Neuronal stem cell (in vitro differentiated cells): Measurements from ENCODE around the gene TAL2.
A peak's percentile ranks its signal among the peaks of the same experiment; 100 is the strongest.

ENCODE experiments used
- DNase-seq: peaks from one replicate; pipeline ENCODE4 v3.0.0-alpha.2; 2013; ENCODE audit warnings: low spot score
- H2AFZ ChIP-seq: one replicate; pipeline ENCODE4 v1.6.1; 2013; ENCODE audit warnings: mild to moderate bottlenecking, low read length, inconsistent platforms
- H2AK5ac ChIP-seq: 2 replicates; pipeline ENCODE4 v1.6.1; 2013; ENCODE audit warnings: low read depth, mild to moderate bottlenecking, inconsistent platforms, low read length, moderate library complexity, mixed read lengths
- H2BK120ac ChIP-seq: 2 replicates; pipeline ENCODE4 v1.6.1; 2013; ENCODE audit warnings: low read depth, mild to moderate bottlenecking, inconsistent platforms, low read length, moderate library complexity, mixed read lengths
- H2BK12ac ChIP-seq: one replicate; pipeline ENCODE4 v1.6.1; 2013; ENCODE audit warnings: low read length, inconsistent platforms
- H2BK15ac ChIP-seq: 2 replicates; pipeline ENCODE4 v1.6.1; 2013; ENCODE audit warnings: mild to moderate bottlenecking, low read length, inconsistent platforms, mixed read lengths
- H2BK5ac ChIP-seq: one replicate; pipeline ENCODE4 v1.6.1; 2013; ENCODE audit warnings: inconsistent platforms, mild to moderate bottlenecking, low read length, moderate library complexity
- H3K14ac ChIP-seq: one replicate; pipeline ENCODE4 v1.6.1; 2013; ENCODE audit warnings: low read length, inconsistent platforms
- H3K18ac ChIP-seq: 2 replicates; pipeline ENCODE4 v1.6.1; 2013; ENCODE audit warnings: low read length, inconsistent platforms
- H3K23ac ChIP-seq: 2 replicates; pipeline ENCODE4 v1.6.1; 2013; ENCODE audit warnings: low read depth, mild to moderate bottlenecking, mixed read lengths, low read length, inconsistent platforms; ENCODE audit not compliant: poor library complexity
- H3K27ac ChIP-seq: replicated peaks from 3 replicates; pipeline ENCODE4 v1.5.1; 2013; ENCODE audit warnings: low read length, inconsistent platforms
- H3K27me3 ChIP-seq, 3 experiments: 2 replicates each; pipeline ENCODE4 v1.6.1; 2013; ENCODE audit warnings: low read length in 3 of 3, mild to moderate bottlenecking in 2 of 3, inconsistent platforms in 1 of 3, low read depth in 1 of 3, mixed read lengths in 1 of 3, moderate library complexity in 1 of 3; ENCODE audit not compliant: control insufficient read depth in 3 of 3, insufficient read depth in 3 of 3
- H3K36me3 ChIP-seq, 2 donors: replicated peaks in 1 of 2; 2 replicates each; pipeline ENCODE4 v1.6.1; 2013; ENCODE audit warnings: low read length in 2 of 2; ENCODE audit not compliant: control insufficient read depth in 2 of 2, insufficient read depth in 2 of 2
- H3K4ac ChIP-seq: 2 replicates; pipeline ENCODE4 v1.6.1; 2013; ENCODE audit warnings: inconsistent platforms, mild to moderate bottlenecking, low read length, moderate library complexity
- H3K4me1 ChIP-seq, 2 donors: 1 replicate in 1 of 2; 2 replicates in 1 of 2; pipeline ENCODE4 v1.6.1; 2013; ENCODE audit warnings: low read length in 2 of 2, low read depth in 1 of 2; ENCODE audit not compliant: control insufficient read depth in 2 of 2, insufficient read depth in 1 of 2
- H3K4me2 ChIP-seq: one replicate; pipeline ENCODE4 v1.6.1; 2013; ENCODE audit warnings: mild to moderate bottlenecking, low read length, inconsistent platforms; ENCODE audit not compliant: insufficient read depth, poor library complexity, severe bottlenecking
- H3K4me3 ChIP-seq, 2 donors: 2 replicates each; pipeline ENCODE4 v1.5.1; 2013; ENCODE audit warnings: low read length in 2 of 2, mild to moderate bottlenecking in 2 of 2, inconsistent platforms in 1 of 2, moderate library complexity in 1 of 2
- H3K79me1 ChIP-seq: one replicate; pipeline ENCODE4 v1.6.1; 2013; ENCODE audit warnings: low read depth, mild to moderate bottlenecking, inconsistent platforms, low read length, moderate library complexity
- H3K9ac ChIP-seq: one replicate; pipeline ENCODE4 v1.6.1; 2013; ENCODE audit warnings: mild to moderate bottlenecking, low read depth, low read length, inconsistent platforms; ENCODE audit not compliant: poor library complexity
- H3K9me3 ChIP-seq, 2 donors: replicated peaks in 1 of 2; 2 replicates each; pipeline versions ENCODE3 to v1.6.1; 2013; ENCODE audit warnings: low read length in 2 of 2, mild to moderate bottlenecking in 2 of 2, inconsistent platforms in 1 of 2, low read depth in 1 of 2, mixed read lengths in 1 of 2, moderate library complexity in 1 of 2; ENCODE audit not compliant: control insufficient read depth in 2 of 2, insufficient read depth in 1 of 2
- H4K8ac ChIP-seq: one replicate; pipeline ENCODE4 v1.6.1; 2013; ENCODE audit warnings: low read depth, mild to moderate bottlenecking, inconsistent platforms, low read length, moderate library complexity
- H4K91ac ChIP-seq: one replicate; pipeline ENCODE4 v1.6.1; 2013; ENCODE audit warnings: low read length, low read depth, mild to moderate bottlenecking, inconsistent platforms; ENCODE audit not compliant: poor library complexity
- WGBS, 2 donors: extraction: QIAGEN DNeasy Blood & Tissue Kit; methylation state at CpG; one replicate each; pipeline ENCODE4 v1.1.7; 2013; ENCODE audit warnings: missing lambda C conversion rate in 2 of 2, mixed read lengths in 1 of 2; ENCODE audit not compliant: insufficient read length in 2 of 2, insufficient replicate concordance in 1 of 2; ENCODE audit errors: extremely low coverage in 2 of 2; 5-methylcytosine and 5-hydroxymethylcytosine counted together

The TAL2 gene

GRCh38 chr9:105656131-105656921, 5.9 kb upstream of the TAL2 start:
- Histone ChIP-seq H3K4ac (no peak overlapping the region), H3K79me1 (no peaks in the 10 kb centered on the region), H3K27ac (no peak overlapping the region), H2BK12ac (peak overlapping the region; percentile 35), H3K4me2 (peak overlapping the region; percentile 82), H3K36me3 (no peaks in the 10 kb centered on the region), H3K9me3 (no peaks in the 10 kb centered on the region), H4K91ac (no peak overlapping the region), H2AK5ac (peak overlapping the region; percentile 25), H2BK5ac (no peak overlapping the region), H4K8ac (no peak overlapping the region), H3K9ac (peak overlapping the region; percentile 79), H2AFZ (peak overlapping the region; percentile 100), H2BK15ac (peak overlapping the region; percentile 61), H3K23ac (peak overlapping the region; percentile 82), H3K27me3 (peaks cover 0 to 19% (median 11%) of the 10 kb centered on the region in 3 experiments), H3K4me3 (peak overlapping the region; percentile 62 to 75), H2BK120ac (no peak overlapping the region), H3K14ac (peak overlapping the region; percentile 51), H3K4me1 (peaks cover 10 to 13% of the 10 kb centered on the region in 2 donors), H3K18ac (peak overlapping the region; percentile 98)
- DNase-seq, result no peak
- no CpG with 5 or more reads among the region's 75 CpGs for WGBS, 2 donors

- peaks cover 0 to 2% of the 10 kb centered on the region in 2 donors for H3K9me3 ChIP-seq
- no peak overlapping the region for H3K27ac ChIP-seq
- no peak for DNase-seq
- H3K79me1 ChIP-seq, result no peaks in the 10 kb centered on the region
- H2AK5ac ChIP-seq, result no peak overlapping the region
- H3K23ac ChIP-seq, result no peak overlapping the region
- no CpG with 5 or more reads among the region's 2 CpGs for WGBS, 2 donors
- H2AFZ ChIP-seq, result no peak overlapping the region
- H3K14ac ChIP-seq, result no peak overlapping the region
- H4K91ac ChIP-seq, result no peak overlapping the region
- H4K8ac ChIP-seq, result no peak overlapping the region
- no peak overlapping the region for H3K4me3 ChIP-seq
- no peak overlapping the region for H3K18ac ChIP-seq
- H3K27me3 ChIP-seq, result peaks cover 0 to 19% (median 11%) of the 10 kb centered on the region in 3 experiments
- peaks cover 0 to 2% of the 10 kb centered on the region in 2 donors for H3K36me3 ChIP-seq
- no peak overlapping the region for H2BK5ac ChIP-seq
- no peak overlapping the region for H2BK12ac ChIP-seq
- no peak overlapping the region for H3K4ac ChIP-seq
- no peak overlapping the region for H2BK15ac ChIP-seq
- no peak overlapping the region for H2BK120ac ChIP-seq
- no peak overlapping the region for H3K9ac ChIP-seq
- peaks cover 4 to 10% of the 10 kb centered on the region in 2 donors for H3K4me1 ChIP-seq
- no peak overlapping the region for H3K4me2 ChIP-seq
These were observed 3.9 kb upstream of the TAL2 start for GRCh38 chr9:105658351-105658750.

- Histone ChIP-seq H3K79me1 (no peaks in the 10 kb centered on the region), H2BK15ac (no peak overlapping the region), H4K91ac (no peak overlapping the region), H3K14ac (no peak overlapping the region), H4K8ac (no peak overlapping the region), H3K9ac (no peak overlapping the region), H3K27me3 (peaks cover 0 to 12% (median 8%) of the 10 kb centered on the region in 3 experiments), H3K27ac (no peak overlapping the region), H3K4ac (no peak overlapping the region), H2BK5ac (no peak overlapping the region), H2BK120ac (no peak overlapping the region), H3K23ac (no peak overlapping the region), H3K18ac (no peak overlapping the region), H2BK12ac (no peak overlapping the region), H3K36me3 (peaks cover 0 to 2% of the 10 kb centered on the region in 2 donors), H2AK5ac (no peak overlapping the region), H3K4me2 (no peak overlapping the region), H2AFZ (no peak overlapping the region), H3K9me3 (peaks cover 0 to 2% of the 10 kb centered on the region in 2 donors), H3K4me3 (no peak overlapping the region), H3K4me1 (peaks cover 2 to 8% of the 10 kb centered on the region in 2 donors)
- no CpG with 5 or more reads among the region's 4 CpGs for WGBS, 2 donors
- DNase-seq, result no peak
These were observed 1.2 kb upstream of the TAL2 start for GRCh38 chr9:105661011-105661410.

GRCh38 chr9:105663914-105664313, 1.7 kb downstream of the TAL2 start:
- Histone ChIP-seq H2AFZ (no peak overlapping the region), H3K4me3 (no peak overlapping the region), H3K4ac (no peak overlapping the region), H3K14ac (no peak overlapping the region), H2BK15ac (no peak overlapping the region), H2AK5ac (no peak overlapping the region), H3K4me2 (no peak overlapping the region), H3K9ac (no peak overlapping the region), H2BK5ac (no peak overlapping the region), H3K23ac (no peak overlapping the region), H3K36me3 (peaks cover 0 to 2% of the 10 kb centered on the region in 2 donors), H3K27me3 (no peaks in the 10 kb centered on the region), H3K4me1 (peaks cover 2% of the 10 kb centered on the region in 2 donors), H2BK12ac (no peak overlapping the region), H4K91ac (no peak overlapping the region), H2BK120ac (no peak overlapping the region), H3K9me3 (peaks cover 0 to 2% of the 10 kb centered on the region in 2 donors), H3K18ac (no peak overlapping the region), H4K8ac (no peak overlapping the region), H3K79me1 (no peaks in the 10 kb centered on the region), H3K27ac (no peak overlapping the region)
- DNase-seq, result no peak
- WGBS, 2 donors, result no CpG with 5 or more reads among the region's 5 CpGs
